GM19099 (cell line): Measurements from ENCODE around the gene MRPL55.

Experiments
- POLR2A ChIP-seq: IDR thresholded peaks from 3 replicates; pipeline ENCODE4 v1.6.1; 2011; ENCODE audit warnings: low read depth; ENCODE audit not compliant: insufficient read length; ENCODE audit errors: extremely low read depth

Gene MRPL55

DNA sequence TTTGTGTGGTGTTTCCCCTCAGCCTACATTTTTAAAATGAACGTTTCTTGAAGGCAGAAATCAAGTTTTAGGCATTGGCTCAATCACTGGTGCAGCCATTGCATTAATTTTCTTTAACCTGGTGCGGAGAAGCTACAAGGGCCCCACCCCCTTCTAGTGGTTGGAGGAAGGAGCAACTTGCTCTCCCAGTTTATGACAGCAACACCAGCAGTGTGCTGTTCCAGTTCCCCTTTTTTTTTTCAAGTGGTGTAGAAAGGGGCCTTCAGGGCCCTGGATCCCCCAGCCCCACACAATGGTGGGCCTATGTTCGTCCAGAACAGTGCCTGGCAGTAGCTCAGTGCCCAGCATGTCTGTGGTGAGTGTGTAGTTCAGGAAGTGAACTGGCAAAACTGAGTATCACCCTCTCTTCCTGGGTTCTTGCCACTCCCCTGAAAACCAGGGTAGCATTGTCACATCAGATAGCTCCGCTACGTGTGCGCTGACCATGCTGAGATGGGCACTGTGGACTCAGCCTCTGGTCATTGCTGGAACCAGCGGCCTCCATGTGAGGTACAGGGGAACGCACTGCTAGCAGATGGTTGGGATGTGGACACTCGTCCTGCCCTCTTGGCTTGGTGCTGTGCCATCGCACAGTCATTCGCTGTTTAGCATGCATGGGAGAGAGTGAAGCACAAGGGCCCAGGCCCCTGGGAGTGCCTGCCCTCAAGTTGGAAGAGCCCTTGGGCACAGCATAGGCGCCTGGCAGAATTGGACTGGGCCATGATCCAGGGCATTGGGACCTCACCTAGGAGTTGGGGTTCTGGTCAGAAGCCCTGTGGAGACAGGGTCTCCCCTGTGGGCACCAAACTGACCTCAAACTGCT is 19.3 kb downstream of the MRPL55 start:
- no peak for TF ChIP-seq POLR2A

DNA sequence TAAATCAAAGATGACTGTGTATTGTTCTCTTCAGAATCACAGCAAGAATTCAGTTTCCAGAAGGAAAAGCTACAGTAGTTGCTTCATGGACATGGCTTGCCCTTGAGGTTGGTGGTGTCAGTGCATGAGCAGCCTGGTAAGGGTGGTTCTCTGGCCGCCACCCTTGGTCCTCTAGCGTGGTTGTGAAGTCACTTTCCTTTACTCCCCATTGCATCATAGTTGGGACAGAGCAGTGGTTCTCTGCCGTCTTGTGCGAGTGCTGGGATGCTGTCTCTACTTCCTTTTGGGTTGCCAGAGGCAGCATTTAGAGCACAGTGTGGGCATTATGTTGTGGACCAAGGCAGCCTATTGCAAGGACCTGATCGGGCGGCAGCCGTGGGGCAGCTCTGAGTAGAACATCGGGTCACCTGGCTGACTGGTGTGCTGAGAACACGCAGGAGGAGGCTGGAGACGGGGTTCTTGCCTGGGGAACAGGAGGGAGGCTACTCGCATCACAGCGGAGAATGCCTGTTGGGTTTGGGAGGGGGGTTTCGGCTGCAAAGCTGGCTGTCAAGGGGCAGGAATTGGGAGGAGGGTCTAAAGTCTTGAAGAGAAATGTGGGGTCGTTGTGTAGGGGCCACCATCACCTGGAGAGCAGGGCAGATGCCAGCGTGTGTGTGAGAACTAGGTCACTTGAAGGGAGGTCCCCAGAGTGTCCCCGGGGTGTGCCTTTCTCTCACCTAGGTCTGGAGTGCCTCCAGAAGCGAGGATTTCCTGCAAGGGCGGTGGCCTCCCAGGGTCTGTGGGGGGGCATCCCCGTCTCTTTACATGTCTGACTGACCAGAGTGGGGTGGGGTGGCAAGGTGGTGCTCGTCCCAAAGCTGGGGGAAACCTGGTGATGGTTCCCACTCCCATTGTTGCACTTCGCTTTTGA is 20.3 kb downstream of the MRPL55 start:
- no peak for TF ChIP-seq POLR2A

DNA sequence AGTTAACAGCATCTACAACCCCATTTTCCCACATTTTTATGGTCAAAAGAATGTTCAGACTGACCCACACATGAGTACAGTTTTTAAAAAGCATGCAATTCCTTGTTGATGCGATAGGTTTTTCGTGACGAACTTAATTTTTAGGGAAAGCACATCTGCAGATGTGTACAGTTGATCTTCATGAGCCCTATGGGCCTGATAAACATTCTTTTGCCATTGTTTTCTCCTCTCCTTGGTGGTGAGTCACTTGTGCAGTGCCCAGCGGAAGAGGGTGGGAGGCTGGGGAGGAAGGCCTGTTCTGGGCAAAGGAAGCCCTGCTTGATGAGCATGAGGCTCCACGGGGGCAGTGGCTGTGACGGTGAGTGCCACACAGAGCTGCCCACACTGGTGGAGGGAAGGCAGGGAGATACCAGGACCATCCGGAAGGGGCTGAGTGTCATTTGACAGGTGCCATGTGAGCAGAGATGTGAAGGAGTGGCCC is 21.3 kb downstream of the MRPL55 start:
- no peak for TF ChIP-seq POLR2A

DNA sequence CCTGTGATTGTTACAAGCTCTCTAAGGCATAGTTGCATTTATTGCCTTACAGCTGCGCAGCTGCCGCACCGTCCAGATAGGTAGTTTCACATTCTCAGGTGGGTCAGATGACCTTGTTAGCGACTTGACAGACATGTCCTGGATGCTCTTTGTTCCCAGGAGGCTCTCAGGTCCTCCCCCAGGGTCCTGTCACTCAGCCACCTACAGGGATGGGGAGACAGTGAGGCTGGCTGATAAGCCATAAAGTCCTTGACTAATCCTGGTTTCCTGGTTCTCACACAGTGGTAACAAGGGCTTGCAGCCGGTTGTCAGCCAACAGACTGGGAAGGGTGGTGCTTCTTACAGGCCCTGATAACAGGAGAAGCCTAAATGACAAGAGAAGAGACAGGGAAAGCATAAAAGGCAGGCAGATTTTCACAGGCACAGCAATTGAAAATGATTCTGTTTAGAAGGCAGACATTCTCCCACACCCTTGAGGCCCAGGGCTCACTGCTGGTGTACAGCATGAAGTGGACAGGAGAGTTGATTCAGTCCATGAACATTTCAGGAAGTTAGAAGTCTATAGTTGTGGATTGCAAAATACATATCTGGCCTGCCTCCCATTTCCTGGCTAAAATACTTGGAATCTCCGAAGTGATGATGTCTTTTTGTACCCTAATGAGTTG is 23.7 kb downstream of the MRPL55 start:
- TF ChIP-seq POLR2A: no peak

DNA sequence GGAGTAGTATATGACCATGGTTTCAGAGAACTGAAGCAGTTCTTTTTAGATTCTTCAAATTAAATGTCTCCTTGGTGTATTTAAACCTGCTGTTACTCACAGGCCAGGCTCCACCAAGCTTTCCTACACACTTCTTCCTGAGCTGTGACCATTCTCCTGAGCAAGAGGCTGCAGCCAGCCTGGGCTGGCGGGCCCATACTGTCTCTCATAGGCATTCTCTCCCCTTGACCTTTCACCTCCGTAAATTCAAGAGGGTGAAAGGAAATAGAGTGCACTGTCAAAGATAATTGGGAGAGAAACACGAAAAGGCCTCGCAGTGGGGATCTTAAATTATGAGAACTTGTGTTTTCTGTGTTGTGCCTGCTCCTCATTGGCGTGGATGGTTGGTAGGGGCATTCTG is 24.3 kb downstream of the MRPL55 start:
- no peak for TF ChIP-seq POLR2A

DNA sequence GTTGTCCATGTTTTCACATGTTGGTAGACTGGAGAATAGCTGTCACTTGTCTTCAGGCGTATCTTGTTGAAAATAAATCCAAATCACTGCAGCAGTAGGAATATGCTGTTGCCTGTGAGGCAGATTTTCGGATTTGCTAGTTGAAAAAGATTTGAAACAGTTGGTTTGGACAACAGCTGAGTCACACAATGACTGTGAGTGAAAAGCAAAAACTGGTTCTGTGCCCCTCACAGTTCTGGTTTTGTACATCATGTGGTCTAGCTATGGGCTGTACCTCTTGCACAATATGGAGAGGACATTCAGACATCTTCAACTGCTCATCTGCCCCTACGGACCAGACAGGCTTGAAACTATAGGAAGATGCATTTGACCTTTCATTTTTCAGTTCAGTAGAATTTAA is 24.8 kb downstream of the MRPL55 start:
- TF ChIP-seq POLR2A: no peak

DNA sequence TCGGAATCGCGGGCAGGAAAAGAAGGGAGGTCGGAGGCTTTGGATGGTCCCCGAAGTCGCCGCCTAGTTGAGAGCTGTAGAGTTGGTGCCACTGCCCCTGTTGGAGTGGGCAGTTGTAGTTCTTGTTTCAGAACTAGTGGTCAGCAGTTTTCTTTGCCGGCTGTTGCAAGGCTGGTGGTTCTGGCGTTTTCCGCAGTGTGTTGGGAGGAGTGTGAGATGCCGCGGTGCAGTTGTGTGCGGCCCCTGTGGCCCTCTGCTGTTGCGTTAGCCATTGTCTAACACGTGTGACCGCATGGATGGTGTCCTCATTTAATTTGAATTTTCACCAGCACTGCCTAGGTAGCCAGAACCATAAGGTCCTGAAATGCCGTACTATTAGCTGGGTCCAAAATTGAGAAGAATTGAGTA is 25.2 kb downstream of the MRPL55 start:
- TF ChIP-seq POLR2A: no peak

DNA sequence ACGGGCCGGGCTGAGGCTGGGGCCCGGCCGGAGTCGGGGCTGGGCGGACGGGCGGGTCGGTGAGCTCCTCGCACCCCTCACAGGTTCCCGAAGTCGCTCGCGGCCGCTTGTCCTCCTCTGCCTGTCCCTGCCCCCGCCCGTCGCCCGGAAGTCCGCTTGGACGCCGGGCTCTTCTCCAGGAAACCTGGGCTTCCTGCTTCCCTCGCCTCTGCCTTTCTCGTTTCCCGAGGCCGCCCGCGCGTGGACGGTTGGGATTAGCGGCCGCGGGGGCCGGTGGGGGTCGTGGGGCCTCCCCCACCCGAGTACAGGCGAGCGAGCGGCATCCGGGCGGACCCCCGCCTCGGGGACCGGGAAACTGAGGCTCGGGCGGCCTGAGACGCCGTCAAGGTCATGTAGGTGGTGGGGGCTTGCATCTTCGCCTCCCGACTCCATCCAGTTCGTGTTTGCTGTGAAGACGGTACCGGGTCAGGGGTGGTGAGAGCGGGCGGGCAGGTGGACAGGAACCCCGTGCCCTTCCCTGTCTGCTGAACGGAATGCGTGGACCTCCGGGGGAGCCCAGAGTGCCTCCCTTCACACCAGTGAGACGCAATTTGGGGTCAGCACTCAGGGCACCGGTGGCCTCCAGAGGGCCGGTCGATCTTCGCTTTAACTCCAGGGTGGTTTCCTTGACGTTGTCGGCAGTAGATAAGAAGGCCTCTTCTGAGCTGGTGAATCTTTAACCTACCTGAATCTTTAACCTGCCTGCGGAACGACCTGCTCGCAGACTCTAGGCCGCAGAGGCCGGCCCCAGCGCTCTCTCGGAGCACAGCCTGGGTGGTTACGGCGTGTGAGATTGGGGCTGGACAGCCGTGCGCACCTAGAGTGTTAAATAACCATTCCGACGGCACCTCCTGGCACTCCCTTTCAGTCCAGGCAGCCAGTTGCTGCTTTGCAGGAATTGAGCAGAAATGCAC is 25.9 kb downstream of the MRPL55 start:
- TF ChIP-seq POLR2A: peak; percentile 45

DNA sequence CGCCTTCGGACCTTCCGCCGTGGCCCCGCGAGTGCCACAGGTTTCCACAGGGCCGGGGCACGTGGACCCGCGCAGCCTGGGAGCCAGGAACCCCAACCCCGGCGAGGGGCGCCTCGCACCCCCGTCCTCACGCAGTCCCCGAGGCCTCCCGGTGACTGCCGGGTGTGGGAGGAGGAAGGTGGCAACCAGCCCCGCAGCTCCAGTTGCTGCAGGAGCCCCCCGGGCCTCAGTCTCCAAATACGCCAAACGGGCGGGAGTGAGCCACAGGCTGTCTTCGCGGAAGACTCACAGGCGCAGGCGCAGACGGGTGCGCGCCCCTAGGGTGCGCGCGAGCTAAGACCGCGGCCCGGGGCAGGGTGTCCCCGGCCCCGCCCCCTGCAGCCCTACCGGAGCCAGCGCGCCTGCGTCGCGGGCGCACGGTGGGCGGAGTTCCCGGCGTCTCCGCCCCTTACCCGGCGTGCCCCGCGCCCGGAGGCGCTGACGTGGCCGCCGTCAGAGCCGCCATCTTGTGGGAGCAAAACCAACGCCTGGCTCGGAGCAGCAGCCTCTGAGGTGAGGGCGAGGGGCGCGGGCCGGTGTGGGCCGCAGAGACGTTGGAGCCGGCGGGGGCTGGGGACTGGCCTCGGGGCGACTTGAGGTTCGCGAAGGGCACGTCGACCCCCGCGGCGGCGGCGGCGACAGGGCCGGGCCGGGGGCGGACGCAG is 26.7 kb downstream of the MRPL55 start, which contains the start of gene ARF1:
Gene ARF1 (plus strand): TSS at position 495 of the 704 bp plus-strand sequence. CDS start 14,407 bp downstream, outside the sequence.
- TF ChIP-seq POLR2A: peak; percentile 93

DNA sequence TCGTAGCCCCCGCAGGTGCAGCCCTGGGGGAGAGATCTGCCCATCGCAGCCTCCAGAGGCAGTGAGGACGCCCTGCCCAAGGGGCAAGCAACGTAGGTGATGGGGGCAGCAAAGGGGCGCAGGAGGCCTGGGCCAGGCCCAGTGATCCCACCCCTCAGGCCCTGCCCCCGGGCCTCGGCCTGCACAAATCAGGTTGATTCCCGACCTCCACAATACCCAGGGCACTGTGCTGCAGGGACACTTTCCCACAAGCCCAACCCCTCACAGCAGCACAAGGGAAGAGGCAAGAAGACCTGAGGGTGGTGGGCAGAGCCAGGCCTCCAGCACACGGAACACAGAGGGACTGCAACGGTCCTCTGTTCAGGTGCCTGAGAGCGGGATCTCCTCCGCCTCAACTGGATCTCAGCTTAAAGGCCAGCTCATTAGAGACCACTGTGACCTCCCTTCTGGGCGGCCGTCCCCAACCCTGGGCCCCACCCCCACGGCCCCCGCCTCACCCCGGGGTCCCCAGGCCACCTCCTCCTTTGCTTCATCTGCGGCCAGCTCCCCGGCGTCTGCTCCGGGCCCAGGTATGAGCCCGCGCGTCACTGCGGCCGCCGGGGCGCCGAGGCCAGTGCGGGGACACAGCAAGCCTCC is 27.4 kb downstream of the MRPL55 start:
- TF ChIP-seq POLR2A: no peak

DNA sequence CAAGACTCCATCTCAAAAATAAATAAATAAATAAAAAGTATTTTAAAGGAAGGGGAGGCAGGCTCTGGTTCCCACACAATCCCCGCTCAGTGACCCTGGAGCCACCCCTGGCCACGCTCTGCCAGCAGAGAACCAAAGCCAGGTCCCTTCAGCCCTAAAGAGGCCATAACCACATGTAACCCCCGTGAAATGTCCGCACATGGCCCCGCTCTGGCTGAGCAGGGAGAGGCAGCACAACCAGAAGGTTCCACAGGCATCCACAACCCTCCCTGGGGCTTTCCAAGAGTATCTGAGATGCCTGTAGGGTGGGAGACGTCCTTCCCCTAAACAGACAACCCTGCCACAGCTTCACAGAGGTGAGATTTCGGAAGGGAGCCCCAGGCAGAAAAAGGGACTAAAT is 28.0 kb downstream of the MRPL55 start:
- TF ChIP-seq POLR2A: no peak

DNA sequence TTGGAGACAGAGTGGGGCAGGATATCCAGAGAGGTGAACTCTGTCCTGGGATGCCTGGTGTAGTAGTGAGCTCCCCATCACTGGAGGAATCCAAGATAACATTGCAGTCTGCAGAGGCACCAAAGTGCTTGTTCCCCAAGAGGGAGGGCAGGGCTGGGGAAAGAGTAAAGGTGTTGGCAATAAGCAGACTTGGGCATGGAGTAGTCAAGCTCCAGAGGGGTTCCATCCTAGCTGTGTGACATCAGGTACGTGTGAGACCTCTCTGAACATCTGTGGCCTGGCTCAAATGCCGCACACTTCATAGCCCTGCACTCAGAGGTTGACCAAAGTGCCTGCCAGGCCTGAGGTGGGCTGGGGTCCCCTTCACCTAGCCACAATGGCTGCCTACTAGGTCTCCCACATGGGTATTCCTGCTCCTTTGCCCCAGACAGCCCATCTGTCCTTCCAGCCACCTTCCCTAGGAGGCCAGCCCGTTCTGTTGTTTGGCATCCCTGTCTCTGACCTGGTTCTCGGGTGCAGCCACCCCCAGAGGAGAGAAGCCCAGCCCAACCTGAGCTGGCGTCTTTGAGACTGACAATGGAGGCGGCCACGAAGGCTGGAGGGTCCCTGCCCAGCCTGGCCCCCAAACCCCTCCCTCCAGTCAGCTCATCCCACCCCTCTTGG is 29.4 kb downstream of the MRPL55 start:
- TF ChIP-seq POLR2A: no peak
